HG03045 (cell line): ENCODE measurements around the gene DNAH5.
"Not testable (repeated sequence)": the region's sequence is repeated elsewhere in the genome, so short reads cannot be mapped to it uniquely, and the experiment has no call there.

Source experiments
- ATAC-seq: cut with Tn5 transposase; IDR thresholded peaks from one replicate; pipeline ENCODE4 v1.9.1; 2021; ENCODE audit warnings: mild to moderate bottlenecking, moderate library complexity; ENCODE audit not compliant: unreplicated experiment

Gene DNAH5, protein sequence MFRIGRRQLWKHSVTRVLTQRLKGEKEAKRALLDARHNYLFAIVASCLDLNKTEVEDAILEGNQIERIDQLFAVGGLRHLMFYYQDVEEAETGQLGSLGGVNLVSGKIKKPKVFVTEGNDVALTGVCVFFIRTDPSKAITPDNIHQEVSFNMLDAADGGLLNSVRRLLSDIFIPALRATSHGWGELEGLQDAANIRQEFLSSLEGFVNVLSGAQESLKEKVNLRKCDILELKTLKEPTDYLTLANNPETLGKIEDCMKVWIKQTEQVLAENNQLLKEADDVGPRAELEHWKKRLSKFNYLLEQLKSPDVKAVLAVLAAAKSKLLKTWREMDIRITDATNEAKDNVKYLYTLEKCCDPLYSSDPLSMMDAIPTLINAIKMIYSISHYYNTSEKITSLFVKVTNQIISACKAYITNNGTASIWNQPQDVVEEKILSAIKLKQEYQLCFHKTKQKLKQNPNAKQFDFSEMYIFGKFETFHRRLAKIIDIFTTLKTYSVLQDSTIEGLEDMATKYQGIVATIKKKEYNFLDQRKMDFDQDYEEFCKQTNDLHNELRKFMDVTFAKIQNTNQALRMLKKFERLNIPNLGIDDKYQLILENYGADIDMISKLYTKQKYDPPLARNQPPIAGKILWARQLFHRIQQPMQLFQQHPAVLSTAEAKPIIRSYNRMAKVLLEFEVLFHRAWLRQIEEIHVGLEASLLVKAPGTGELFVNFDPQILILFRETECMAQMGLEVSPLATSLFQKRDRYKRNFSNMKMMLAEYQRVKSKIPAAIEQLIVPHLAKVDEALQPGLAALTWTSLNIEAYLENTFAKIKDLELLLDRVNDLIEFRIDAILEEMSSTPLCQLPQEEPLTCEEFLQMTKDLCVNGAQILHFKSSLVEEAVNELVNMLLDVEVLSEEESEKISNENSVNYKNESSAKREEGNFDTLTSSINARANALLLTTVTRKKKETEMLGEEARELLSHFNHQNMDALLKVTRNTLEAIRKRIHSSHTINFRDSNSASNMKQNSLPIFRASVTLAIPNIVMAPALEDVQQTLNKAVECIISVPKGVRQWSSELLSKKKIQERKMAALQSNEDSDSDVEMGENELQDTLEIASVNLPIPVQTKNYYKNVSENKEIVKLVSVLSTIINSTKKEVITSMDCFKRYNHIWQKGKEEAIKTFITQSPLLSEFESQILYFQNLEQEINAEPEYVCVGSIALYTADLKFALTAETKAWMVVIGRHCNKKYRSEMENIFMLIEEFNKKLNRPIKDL (N-terminal part only)

DNA sequence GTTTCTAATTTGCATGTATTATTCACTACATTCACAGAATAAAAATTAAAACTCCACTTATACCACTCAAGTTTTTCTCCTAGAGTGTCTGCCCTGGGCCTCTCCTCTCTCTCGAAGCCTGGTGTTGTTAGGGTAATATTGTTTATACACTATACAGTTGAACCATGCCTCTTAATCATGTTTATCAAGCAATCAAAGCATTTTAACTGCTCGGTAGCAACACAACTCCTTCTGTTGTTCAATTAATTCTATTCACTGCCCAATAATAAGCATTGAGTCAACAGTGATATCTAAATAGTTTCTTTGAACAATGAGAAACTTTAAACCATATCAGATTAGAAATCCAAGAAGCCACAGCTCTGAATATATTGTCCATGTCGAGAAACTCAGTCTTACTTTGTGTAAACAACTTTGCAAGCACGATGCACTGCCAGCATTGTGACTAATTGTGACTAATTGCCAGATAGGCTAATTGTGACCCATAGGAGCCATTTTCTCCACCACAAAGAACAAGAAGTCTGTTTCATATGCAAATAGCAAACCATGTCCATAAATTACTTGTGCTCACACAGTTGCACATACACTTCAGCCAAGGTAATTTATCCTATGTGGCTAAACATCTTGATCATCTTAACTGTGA lies at the start of gene DNAH5:
DNAH5 (minus strand) TSS at position 129 of the 640 bp plus-strand sequence. CDS start 250 bp downstream, outside the sequence.
- ATAC-seq = no peak

DNA sequence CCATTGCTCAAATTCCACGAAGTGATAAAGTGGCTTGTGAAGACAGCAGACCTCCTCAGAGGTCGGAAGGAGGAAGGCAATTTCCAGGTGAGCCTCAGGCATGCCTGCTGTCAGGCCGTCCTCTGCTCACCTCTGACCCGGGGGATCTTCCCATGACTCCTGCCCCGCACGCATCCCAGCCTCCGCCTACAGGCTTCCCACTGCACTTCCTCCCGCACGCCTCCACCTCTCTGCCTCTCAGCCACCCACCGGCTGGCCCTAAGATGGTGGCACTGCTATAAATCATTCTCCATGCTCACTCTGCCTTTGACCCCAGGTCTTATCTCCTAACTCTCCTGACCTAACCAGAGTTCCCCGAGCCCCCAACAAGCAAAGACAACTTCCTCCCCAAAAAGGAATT lies 49.4 kb upstream of the DNAH5 start:
- ATAC-seq = no peak

DNA sequence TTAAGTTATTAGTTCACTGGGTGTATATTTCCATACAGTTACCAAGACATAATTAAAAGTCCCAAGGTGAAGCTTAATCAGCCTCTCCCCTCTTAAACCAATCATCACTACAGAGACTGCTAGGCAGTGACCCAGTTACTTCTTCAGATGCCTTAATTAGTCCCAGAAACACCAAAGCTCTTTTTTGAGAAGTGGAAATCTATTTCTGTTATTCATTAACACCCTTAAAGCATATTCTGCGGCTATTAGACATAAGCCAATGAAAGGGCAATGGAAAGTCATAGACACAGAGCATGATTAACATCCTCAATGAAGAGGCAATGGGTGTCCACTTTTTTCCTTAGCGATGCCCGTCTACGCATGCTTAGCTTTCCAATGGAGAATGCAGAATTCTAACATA lies 48.3 kb upstream of the DNAH5 start:
- ATAC-seq = no peak

DNA sequence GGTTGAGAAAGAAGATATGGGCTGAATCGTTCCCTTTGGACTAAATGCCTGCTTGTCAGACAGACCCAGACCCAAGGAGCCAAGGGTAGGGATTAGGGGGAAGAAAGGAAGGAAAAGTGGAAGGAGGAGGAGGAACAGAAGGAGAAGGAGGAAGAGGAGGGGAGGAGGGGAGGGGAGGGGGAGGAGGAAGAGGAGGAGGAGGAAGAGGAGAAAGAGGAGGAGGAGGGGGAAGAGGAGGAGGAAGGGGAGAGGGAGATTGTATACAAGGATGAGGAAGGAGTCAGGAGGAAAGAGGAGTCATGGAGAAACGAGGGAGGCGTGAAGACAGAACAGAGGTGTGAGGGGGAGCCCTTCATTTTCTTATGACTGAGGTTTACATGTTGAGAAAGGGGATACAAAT lies 46.9 kb upstream of the DNAH5 start:
- no peak for ATAC-seq

DNA sequence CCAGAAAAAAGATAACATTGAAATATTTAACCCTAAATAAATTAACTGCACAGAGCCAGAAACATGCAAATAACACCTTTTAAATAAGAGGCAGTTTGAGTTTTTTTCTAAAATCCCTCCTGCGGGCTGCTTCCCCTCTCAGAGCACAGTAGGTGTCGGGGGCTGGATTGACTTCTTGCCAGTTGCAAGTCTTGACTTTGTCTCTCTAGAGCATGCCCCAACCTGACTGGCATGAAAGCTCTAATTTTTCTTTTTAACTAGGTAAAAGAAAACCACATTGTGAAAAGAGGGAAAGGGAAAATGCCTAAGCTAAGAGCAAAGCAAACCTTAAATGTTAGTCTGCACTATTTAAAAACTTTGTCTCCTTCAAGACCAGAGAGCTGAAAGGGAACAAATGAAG lies 46.4 kb upstream of the DNAH5 start:
- no peak for ATAC-seq

DNA sequence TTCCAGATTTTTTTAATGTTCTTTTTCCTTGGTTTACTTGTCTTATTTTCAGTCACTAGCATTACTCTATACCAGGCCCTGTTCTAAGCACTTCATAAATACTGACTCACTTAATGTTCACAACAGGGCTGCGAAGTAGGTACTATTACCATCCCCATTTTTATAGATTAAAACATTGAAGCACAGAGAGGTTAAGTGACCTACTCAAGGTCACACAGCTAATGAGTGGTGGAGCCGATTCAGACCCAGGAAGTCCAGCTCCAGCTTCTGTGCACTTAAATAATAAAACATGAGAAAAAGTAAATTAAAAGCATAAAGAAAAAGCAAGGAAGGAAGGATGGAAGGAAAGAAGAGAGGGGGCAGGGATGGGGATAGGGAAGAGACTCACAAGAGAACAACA lies 45.3 kb upstream of the DNAH5 start:
- no peak for ATAC-seq

DNA sequence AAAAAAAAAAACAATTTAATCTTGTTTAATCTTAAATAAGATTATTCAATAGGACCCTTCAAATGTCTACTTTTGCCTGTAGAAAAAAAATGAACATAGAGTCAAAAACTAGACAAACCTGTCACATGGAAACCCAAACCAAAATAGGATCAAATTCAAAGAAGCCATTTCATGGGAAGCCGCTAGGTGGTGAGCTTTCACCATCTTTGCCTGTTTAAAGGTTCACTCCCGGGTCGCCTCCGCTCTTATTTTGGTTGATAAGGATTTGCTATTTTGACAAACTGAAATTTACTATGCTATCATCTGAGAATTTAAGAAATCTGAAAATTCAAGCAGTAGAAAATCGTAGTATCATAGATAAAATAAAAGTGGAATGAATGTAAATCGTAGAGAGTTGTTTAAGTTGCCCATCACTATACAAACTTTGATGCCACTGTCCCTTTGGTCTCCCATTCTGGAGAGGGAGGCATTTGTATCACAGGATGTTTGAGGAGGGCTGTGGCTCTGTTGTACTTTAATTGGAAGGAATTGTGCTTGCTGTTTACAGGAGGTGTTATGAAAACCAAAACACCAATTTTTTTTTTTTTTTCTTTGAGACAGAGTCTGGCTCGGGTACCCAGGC lies 43.5 kb upstream of the DNAH5 start:
- ATAC-seq = no peak

DNA sequence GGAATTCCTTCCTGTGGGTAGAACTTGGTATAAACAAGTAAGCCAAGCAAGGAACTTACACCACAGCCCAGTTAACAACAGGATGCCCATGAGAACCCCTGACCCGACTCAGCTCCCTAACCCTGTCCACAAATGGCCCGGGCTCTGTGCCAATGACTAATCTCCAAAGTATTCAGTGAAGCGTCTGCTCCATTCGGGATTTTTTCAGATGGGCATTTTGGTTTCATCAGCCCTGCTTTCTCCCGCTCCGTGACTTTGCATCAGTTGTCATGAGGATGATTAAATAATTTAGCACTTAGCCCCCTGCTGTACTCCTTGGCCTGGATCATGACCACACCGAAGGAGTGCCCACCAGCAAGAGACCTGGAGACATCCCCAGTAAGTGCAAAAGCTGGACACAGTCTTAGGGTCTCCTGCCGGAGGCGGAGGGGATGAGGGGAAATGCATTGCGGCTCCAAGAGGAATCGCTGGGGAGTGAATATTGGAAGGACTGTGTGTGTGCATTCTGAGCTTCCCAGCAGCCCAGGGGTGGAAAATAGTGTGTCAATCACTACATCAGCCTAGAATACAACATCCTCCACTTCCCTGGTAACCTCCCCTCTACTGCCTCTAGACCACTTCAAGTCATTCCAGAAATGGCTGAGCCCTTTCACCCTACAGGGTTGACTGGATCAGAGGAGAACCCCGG lies 41.4 kb upstream of the DNAH5 start:
- no peak for ATAC-seq

DNA sequence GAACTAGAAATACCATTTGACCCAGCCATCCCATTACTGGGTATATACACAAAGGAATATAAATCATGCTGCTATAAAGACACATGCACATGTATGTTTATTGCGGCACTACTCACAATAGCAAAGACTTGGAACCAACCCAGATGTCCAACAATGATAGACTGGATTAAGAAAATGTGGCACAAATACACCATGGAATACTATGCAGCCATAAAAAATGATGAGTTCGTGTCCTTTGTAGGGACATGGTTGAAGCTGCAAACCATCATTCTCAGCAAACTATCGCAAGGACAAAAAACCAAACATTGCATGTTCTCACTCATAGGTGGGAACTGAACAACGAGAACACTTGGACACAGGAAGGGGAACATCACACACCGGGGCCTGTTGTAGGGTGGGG lies 40.4 kb upstream of the DNAH5 start:
- not testable (repeated sequence) for ATAC-seq

DNA sequence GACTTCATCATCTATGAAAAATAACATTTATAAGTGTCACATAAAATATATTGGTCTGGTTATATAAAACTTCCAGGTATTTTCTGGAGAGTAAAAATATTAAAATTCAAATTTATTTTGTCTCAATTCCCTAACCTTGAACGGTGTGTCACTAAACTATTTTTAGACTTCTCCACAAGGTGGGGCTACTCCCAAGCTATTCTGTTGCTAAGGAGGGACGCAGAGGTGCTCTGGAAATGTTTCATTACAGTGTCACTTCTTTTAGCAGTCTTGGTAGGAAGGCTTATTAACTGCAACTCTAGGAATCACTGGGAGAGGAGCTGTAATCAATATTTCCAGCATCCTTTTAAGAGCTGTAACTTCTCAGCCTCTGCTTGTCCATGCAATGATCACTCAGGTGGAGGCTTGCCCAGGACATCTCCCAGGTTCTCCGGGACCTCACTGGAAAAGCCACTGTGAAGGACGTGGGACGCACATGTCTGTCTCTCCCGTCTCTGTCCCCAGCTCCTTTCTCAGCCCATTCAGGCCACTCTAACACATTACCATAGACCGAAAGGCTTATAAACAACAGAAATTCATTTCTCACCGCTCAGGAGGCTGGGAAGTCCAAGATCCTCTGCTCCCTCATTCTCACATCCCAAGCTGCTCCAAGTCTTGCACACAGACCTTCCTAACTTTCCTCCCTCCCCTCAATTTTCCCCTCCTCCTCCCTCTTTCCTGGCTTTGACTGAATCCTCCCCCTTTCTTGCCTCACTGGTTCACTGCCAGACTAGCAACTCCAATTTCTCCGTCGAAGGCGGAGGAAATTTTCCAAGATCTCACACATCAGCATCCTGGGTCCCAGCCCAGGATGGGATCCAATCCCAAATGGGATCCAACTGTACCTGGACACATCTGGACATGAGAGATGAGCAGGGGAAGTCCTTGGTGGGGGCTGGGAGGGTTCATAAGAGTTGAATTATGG lies 32.7 kb upstream of the DNAH5 start:
- ATAC-seq = no peak

DNA sequence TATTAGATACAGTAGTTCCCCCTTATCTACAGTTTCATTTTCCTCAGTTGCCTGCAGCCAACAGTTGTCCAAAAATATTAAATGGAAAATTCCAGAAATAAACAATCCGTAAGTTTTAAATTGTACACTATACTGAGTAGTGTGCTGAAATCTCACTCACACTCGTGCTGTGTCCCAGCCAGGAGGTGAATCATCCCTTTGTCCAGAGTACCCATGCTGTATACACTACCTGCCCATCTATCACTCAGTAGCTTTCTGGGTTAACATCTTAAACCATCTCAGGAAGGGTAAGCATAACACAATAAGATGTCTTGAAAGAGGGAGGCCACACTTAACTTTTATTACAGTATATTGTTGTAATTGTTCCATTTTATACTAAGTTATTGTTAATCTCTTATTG lies 31.7 kb upstream of the DNAH5 start:
- no peak for ATAC-seq

DNA sequence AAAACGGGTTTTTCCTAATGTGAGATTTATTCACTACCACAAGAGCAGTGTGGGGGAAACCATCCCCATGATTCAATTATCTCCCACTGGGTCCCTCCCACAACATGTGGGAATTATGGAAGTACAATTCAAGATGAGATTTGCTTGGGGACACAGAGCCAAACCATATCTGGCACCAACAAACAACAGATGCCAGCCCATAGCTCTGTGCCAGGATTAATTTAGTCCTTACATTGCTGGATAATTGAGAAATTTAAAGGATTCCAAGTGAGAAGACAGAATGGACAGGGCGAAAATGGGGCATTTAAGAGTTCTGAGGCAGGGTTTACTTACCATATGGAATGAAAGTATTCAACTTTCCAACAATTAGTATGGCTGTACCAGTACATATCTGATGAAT lies 30.8 kb upstream of the DNAH5 start:
- no peak for ATAC-seq

DNA sequence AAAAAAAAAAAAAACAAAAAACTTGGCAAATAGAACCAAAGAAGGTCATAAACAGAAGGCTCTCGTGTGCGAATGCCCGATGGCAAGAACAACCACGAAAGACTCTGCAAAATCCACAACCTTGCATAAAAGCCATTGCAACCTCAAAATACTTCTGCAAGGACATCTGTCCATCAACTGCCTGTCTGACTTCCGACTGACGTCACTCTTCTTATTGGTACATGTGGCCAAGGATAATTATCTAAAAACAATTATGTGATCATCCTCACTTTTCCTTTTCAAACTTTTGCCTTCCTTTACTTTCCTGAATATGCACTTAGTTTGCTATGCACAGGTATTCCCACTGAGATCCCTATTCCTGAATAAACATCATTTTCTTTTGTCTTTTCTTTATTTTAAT lies 29.2 kb upstream of the DNAH5 start:
- ATAC-seq = no peak

DNA sequence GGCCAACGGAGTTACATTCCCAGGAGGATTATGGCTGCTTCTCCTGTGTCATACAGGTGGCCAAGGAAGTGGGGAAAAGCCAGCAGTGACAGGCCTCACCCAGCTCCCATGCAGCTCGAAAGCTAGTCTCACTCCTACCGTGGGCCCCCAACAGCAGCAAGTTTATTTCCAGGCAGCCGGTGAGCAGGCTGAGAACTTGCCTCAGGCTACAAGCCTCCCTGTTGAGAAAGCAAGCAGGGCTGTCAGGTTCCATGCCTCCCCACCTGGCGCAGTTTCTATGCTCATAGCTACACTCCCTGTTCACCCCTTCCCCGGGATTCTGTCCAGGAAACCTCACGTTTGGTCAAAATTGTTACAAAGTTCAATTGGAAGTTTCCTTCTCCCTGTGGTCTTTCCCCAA lies 27.5 kb upstream of the DNAH5 start:
- ATAC-seq = no peak

DNA sequence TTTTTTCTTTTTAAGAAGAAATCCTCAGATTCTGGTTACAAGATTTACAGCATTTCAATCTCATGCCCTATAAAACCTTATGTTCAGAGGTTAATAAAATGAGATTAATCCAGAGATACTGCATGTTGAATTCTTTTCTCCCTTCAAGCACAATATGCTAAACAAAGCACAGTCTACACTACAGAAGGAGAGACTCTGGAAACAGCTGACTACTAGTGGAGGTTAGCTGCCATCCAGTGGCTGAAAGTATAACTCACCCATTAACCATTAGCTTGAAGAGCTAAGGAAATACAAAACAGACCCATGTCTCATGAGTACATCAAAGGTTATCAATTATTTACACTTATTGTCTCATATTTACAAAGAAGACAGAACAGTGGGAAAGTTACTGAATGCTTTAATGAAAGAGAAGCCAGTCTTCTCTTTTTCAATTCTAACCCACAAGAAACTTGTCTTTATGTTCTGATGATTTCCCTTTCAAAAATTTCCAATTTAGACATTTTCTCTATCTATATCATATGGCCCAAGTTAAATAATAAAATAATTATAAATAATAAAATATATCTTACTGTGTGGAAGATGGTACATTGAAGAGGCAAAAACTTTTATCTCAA lies 12.7 kb upstream of the DNAH5 start:
- no peak for ATAC-seq

DNA sequence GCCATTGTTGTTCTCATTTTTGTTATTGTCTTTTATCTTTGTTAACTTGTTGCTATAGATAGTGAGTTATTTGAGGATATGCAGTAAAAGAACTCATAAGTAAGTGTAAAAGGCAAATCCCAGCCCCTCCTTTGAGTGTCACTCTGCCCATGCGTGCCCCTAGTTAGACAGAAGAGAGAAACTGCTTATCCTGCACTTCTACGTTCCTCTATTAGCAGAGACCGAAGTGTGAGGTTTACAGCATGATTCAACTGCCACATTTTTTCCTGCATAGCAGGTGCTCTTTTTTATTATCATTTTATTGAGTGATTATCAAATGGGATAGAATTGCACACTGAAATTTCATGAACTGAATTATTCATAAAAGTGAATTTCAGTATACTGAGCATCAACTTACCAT lies 12.0 kb upstream of the DNAH5 start:
- no peak for ATAC-seq

DNA sequence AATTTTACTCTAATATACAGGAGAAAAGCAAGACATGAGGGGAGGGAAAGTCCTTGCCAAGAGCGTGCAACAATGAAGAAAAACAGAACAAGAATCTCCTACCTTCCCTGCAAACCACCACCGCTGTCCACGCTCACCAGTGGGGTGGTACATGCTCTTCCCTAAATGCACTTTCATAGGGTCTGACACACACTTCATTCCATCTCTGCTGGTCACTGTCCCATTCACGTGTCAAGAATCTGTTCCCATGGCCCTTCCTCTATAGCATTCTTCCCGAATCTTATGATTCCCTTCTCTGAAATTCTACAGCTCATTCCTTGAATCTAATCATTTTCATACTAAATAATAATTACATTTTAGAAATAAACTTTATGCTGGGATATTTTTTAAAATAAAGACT lies 11.4 kb upstream of the DNAH5 start:
- no peak for ATAC-seq

DNA sequence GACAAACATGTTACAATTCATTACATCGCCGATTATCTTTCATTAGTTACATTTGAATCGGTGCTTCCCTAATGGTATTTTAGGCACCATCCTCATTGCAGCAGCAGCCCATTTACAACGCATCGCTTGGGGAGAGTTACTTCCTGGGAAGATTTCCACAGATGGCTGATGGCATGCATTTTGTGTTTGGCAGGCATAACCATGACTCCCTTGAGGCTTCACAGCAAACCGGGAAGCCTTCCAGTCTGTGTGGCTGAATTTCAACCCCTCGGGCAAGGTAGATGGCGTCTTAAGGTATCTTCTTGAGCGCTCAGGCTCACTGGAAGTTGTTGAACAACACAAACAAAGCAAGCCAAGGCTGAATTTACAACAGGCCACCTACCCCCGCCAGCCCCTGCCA lies 1.6 kb upstream of the DNAH5 start:
- no peak for ATAC-seq
